WTC11 (cell line): ENCODE data around the gene CTNND2.

ENCODE experiments used
- ATF3 ChIP-seq: sonication (generic); formaldehyde crosslinking; conservative IDR thresholded peaks from 2 replicates; pipeline ENCODE4 v1.8.1; 2022; ENCODE audit warnings: mild to moderate bottlenecking, missing genetic modification reagents
- CREB1 ChIP-seq: sonication (generic); formaldehyde crosslinking; IDR thresholded peaks from 2 replicates; pipeline ENCODE4 v1.8.0; 2023; ENCODE audit warnings: mild to moderate bottlenecking, missing genetic modification reagents
- CTCF ChIP-seq: fragments of 200-600 bp; IDR thresholded peaks from 2 replicates; pipeline ENCODE4 v1.8.0; 2022; ENCODE audit warnings: antibody characterized with exemption
- E2F1 ChIP-seq: sonication (generic); formaldehyde crosslinking; IDR thresholded peaks from 2 replicates; pipeline ENCODE4 v1.8.0; 2022; ENCODE audit warnings: mild to moderate bottlenecking, missing genetic modification reagents
- JUN ChIP-seq: sonication (generic); formaldehyde crosslinking; IDR thresholded peaks from 2 replicates; pipeline ENCODE4 v1.8.0; 2023; ENCODE audit warnings: mild to moderate bottlenecking, missing genetic modification reagents
- NFYB ChIP-seq: sonication (generic); formaldehyde crosslinking; conservative IDR thresholded peaks from 2 replicates; pipeline ENCODE4 v1.8.0; 2022; ENCODE audit warnings: low read depth, missing genetic modification reagents
- NR2C2 ChIP-seq: sonication (generic); formaldehyde crosslinking; IDR thresholded peaks from 2 replicates; pipeline ENCODE4 v1.8.0; 2022; ENCODE audit warnings: mild to moderate bottlenecking, missing genetic modification reagents
- PREB ChIP-seq: sonication (generic); formaldehyde crosslinking; IDR thresholded peaks from 2 replicates; pipeline ENCODE4 v1.8.1; 2022; ENCODE audit warnings: mild to moderate bottlenecking, missing genetic modification reagents, moderate library complexity, borderline replicate concordance
- SMAD4 ChIP-seq: sonication (generic); formaldehyde crosslinking; IDR thresholded peaks from 2 replicates; pipeline ENCODE4 v1.8.0; 2022; ENCODE audit warnings: mild to moderate bottlenecking, missing genetic modification reagents
- TEAD1 ChIP-seq: sonication (generic); formaldehyde crosslinking; IDR thresholded peaks from 2 replicates; pipeline ENCODE4 v1.8.0; 2022; ENCODE audit warnings: mild to moderate bottlenecking, missing genetic modification reagents
- ZBTB43 ChIP-seq: sonication (generic); formaldehyde crosslinking; IDR thresholded peaks from 2 replicates; pipeline ENCODE4 v1.8.1; 2023; ENCODE audit warnings: mild to moderate bottlenecking, missing genetic modification reagents

- TF ChIP-seq CTCF: no peak
- no peak for TF ChIP-seq ZBTB43 (CRISPR knock-in tag)
- no peak for TF ChIP-seq CREB1 (CRISPR knock-in tag)
- no peak for TF ChIP-seq ATF3 (CRISPR knock-in tag)
- TF ChIP-seq NFYB (CRISPR knock-in tag): no peak
- no peak for TF ChIP-seq SMAD4
- no peak for TF ChIP-seq PREB (CRISPR knock-in tag)
- TF ChIP-seq NR2C2: no peak
- TF ChIP-seq JUN (CRISPR knock-in tag): no peak
- no peak for TF ChIP-seq E2F1
- TF ChIP-seq TEAD1 (CRISPR knock-in tag): no peak
These were observed 488.5 kb downstream of the CTNND2 start for GRCh38 chr5:11415751-11416150.
